ENCODE measurements around the gene RNF10. TPM values are rescaled to one million over a fixed set of nuclear protein-coding genes. Genes with fewer than 3 reads are reported as not detected.

Gene RNF10
- total RNA-seq, 4 donors from 2014 or later, result 98.2 to 206 (median 163) TPM

DNA sequence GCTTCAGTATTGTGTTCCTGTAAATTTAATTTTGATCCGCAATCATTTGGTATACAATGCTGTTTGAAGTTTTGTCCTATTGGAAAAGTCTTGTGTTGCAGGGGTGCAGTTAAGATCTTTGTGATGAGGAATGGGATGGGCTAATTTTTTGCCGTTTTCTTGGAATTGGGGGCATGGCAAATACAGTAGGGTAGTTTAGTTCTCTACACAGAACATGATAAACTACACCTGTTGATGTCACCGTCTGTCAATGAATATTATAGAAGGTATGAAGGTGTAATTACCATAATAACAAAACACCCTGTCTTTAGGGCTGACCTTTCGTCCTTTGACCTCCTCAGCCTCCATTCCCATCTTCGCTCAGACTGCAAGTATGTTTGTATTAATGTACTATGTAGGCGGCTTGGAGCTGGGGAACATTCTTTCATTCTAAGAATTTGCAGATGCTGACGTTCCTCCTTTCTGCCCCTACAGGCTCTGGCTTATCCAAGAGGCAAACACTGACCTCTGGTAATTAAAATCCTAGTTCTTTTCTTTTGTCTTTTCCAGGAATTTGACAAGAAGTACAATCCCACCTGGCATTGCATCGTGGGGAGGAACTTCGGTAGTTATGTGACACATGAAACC lies 36.5 kb upstream of the RNF10 start:
- H3K9me3 ChIP-seq, result no peaks in the 10 kb centered on the region
- DNase-seq (ENCODE audit: low spot score in 2 of 2), result no peak
- no peak overlapping the region for H3K27ac ChIP-seq
- peaks cover 27% of the 10 kb centered on the region for H3K36me3 ChIP-seq
- H3K27me3 ChIP-seq, result no peaks in the 10 kb centered on the region
- H3K4me3 ChIP-seq, result peak overlapping the region; percentile 91
- TF ChIP-seq, protein P1, sequence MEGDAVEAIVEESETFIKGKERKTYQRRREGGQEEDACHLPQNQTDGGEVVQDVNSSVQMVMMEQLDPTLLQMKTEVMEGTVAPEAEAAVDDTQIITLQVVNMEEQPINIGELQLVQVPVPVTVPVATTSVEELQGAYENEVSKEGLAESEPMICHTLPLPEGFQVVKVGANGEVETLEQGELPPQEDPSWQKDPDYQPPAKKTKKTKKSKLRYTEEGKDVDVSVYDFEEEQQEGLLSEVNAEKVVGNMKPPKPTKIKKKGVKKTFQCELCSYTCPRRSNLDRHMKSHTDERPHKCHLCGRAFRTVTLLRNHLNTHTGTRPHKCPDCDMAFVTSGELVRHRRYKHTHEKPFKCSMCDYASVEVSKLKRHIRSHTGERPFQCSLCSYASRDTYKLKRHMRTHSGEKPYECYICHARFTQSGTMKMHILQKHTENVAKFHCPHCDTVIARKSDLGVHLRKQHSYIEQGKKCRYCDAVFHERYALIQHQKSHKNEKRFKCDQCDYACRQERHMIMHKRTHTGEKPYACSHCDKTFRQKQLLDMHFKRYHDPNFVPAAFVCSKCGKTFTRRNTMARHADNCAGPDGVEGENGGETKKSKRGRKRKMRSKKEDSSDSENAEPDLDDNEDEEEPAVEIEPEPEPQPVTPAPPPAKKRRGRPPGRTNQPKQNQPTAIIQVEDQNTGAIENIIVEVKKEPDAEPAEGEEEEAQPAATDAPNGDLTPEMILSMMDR (IDR thresholded peaks at IDR 0.05), result no peak
- no peak for TF ChIP-seq EP300 (IDR thresholded peaks at IDR 0.05)
- TF ChIP-seq POLR2AphosphoS5 (IDR thresholded peaks at IDR 0.05), result no peak
- no peak for TF ChIP-seq POLR2A (IDR thresholded peaks at IDR 0.05)
- peaks cover 27% of the 10 kb centered on the region for H3K4me1 ChIP-seq
- 26% methylated on average over 9 of the region's 9 CpGs for WGBS

DNA sequence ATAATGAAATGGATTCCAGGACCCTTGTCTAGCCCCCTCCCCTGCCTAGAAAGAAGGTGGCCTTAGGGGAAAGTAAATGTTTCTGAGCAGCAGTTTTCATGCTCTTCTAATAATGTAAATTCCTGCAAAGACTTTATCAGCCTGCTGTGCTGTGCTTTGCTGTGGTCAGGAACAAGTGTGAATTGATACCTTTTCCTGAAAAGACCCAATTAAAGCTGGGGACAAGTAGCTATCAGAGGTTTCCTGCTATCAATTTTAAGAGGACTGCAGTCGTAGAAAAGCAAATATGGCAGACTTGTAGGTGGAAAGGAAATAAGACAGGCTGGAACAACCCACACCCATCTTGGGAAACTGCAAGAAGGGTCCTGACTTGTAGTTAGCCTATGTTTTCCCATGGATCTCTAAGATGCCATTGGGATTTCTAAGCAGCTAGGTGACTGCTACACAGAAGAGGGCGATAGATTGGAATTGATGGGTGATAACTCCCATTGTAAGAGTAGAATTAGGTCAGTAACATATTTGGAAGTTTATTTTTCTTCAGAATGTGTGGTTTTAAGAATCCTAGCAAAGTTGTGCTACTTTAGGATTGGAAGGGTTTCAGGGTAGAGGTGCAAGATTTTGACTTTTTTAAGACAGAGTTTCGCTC lies 35.2 kb upstream of the RNF10 start:
- Histone ChIP-seq H3K9me3 (no peaks in the 10 kb centered on the region), H3K4me3 (no peak overlapping the region), H3K27me3 (no peaks in the 10 kb centered on the region), H3K4me1 (peaks cover 27% of the 10 kb centered on the region), H3K27ac (no peak overlapping the region), H3K36me3 (peaks cover 41% of the 10 kb centered on the region)
- WGBS, result 92% methylated on average over 3 of the region's 3 CpGs
- TF ChIP-seq POLR2AphosphoS5 (IDR thresholded peaks at IDR 0.05), result no peak
- TF ChIP-seq, protein P1 (IDR thresholded peaks at IDR 0.05), result no peak
- no peak for TF ChIP-seq EP300 (IDR thresholded peaks at IDR 0.05)
- no peak for TF ChIP-seq POLR2A (IDR thresholded peaks at IDR 0.05)
- no peak for DNase-seq (ENCODE audit: low spot score in 2 of 2)

DNA sequence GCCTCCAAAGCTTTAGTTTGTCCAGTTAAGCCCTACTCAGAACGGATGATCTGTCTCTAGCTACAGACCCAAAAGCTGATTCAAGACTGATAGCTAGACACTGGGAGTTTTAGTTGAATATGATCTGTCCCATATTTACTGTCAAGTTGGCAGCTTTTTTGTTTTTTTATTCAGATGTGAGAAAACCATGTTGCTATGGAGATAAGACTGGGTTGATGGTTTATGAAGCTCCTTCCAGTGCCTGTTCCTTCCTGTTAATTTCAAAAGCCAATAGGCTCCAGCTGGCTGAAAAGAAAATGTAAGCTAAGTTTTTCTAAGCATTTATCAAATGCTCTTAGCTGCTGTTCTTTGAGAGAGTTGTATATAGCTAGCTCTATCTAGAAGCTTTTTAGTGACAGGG lies 33.6 kb upstream of the RNF10 start:
- H3K4me1 ChIP-seq, result peaks cover 17% of the 10 kb centered on the region
- TF ChIP-seq POLR2A (IDR thresholded peaks at IDR 0.05), result no peak
- TF ChIP-seq EP300 (IDR thresholded peaks at IDR 0.05), result no peak
- no peak for TF ChIP-seq POLR2AphosphoS5 (IDR thresholded peaks at IDR 0.05)
- TF ChIP-seq, protein P1 (IDR thresholded peaks at IDR 0.05), result no peak
- no peak for DNase-seq (ENCODE audit: low spot score in 2 of 2)
- no peaks in the 10 kb centered on the region for H3K9me3 ChIP-seq
- H3K27me3 ChIP-seq, result no peaks in the 10 kb centered on the region
- no peak overlapping the region for H3K4me3 ChIP-seq
- 65% methylated on average over 1 of the region's 1 CpG for WGBS
- H3K36me3 ChIP-seq, result peaks cover 41% of the 10 kb centered on the region
- H3K27ac ChIP-seq, result no peak overlapping the region

DNA sequence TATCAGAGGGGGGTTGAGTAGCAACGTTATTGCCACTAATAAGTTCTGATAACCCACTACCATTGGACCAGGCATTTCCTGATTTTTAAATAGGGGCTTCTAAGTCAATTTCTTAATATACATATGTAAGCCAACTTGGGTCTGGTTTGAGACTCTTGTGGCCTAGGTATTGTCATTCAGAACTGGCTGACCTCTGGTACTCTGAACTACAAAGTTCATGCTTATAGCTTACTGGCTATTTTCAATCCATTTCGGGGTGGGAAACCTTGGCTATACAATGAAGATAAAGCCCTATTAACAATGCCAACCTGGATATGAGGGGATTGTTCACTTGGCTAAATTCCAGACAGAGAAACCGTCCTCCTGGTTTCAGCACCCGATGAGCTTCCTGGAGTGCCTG lies 29.6 kb upstream of the RNF10 start:
- TF ChIP-seq, protein P1 (IDR thresholded peaks at IDR 0.05), result no peak
- TF ChIP-seq POLR2A (IDR thresholded peaks at IDR 0.05), result no peak
- no peaks in the 10 kb centered on the region for H3K9me3 ChIP-seq
- WGBS, result 77% methylated on average over 4 of the region's 4 CpGs
- H3K27me3 ChIP-seq, result no peaks in the 10 kb centered on the region
- no peak for DNase-seq (ENCODE audit: low spot score in 2 of 2)
- no peak overlapping the region for H3K27ac ChIP-seq
- H3K4me1 ChIP-seq, result no peaks in the 10 kb centered on the region
- no peak overlapping the region for H3K4me3 ChIP-seq
- peaks cover 46% of the 10 kb centered on the region for H3K36me3 ChIP-seq

DNA sequence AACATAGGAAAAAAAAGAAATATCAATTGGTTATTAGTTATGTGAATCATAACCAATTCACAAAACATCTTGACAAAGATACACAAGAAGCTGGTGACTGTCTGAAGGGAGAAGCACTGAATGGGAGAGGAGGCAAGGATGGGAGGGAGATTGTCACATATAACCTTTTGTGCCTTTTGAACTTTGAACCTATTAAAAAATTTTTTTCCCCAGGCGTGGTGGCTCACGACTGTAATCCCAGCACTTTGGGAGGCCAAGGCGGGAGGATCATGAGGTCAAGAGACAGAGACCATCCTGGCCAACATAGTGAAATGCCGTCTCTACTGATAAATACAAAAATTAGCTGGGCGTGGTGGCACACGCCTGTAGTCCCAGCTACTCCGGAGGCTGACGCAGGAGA lies 25.6 kb upstream of the RNF10 start:
- Histone ChIP-seq H3K4me3 (no peak overlapping the region), H3K4me1 (no peaks in the 10 kb centered on the region), H3K36me3 (peaks cover 42% of the 10 kb centered on the region), H3K9me3 (no peaks in the 10 kb centered on the region), H3K27me3 (no peaks in the 10 kb centered on the region), H3K27ac (no peak overlapping the region)
- 93% methylated on average over 8 of the region's 8 CpGs for WGBS
- no peak for TF ChIP-seq EP300 (IDR thresholded peaks at IDR 0.05)
- no peak for DNase-seq (ENCODE audit: low spot score in 2 of 2)

All from suprapubic skin (tissue), 4 donors.